GM19463 (cell line): ENCODE measurements around the gene PNN.
A peak's percentile ranks its signal among the peaks of the same experiment; 100 is the strongest.
"Not testable (repeated sequence)": the region's sequence is repeated elsewhere in the genome, so short reads cannot be mapped to it uniquely, and the experiment has no call there.

Source experiments
- ATAC-seq: cut with Tn5 transposase; IDR thresholded peaks from one replicate; pipeline ENCODE4 v1.9.1; 2021; ENCODE audit warnings: mild to moderate bottlenecking, moderate library complexity; ENCODE audit not compliant: unreplicated experiment

PNN gene

GRCh38 chr14:39174560-39175444 is at the start of gene PNN:
Gene PNN (plus strand): TSS chr14:39175254. CDS start chr14:39175280, 26 bp downstream.
- peak; percentile 87 for ATAC-seq

- not testable (repeated sequence) for ATAC-seq
Observed at GRCh38 chr14:39137835-39138234, 37.2 kb upstream of the PNN start.

GRCh38 chr14:39138440-39138839 is 36.6 kb upstream of the PNN start:
- no peak for ATAC-seq

DNA sequence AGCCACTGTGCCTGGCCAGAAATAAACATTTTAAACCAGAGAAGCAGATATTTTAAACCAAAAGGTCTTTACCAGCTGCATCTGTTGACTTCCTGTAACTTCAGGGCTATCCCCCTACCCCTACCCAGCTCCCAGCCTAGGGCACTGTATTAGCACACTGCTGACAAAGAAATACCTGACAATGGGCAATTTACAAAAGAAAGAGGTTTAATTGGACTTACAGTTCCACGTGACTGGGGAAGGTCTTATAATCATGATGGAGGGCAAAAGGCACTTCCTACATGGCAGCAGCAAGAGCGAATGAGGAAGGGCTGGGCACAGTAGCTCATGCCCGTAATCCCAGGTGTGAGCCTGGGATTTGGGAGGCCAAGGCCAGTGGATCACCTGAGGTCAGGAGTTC is 34.9 kb upstream of the PNN start:
- no peak for ATAC-seq

DNA sequence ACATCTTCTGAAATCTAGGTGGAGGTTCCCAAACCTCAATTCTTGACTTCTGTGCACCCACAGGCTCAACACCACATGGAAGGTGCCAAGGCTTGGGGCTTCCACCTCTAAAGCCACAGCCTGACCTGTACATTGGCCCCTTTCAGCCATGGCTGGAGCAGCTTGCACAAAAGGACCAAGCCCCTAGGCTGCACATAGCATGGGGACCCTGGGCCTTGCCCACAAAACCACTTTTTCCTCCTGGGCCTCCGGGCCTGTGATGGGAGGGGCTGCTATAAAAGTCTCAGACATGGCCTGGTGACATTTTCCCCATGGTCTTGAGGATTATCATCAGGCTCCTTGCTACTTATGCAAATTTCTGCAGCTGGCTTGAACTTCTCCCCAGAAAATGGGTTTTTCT is 33.4 kb upstream of the PNN start:
- not testable (repeated sequence) for ATAC-seq

DNA sequence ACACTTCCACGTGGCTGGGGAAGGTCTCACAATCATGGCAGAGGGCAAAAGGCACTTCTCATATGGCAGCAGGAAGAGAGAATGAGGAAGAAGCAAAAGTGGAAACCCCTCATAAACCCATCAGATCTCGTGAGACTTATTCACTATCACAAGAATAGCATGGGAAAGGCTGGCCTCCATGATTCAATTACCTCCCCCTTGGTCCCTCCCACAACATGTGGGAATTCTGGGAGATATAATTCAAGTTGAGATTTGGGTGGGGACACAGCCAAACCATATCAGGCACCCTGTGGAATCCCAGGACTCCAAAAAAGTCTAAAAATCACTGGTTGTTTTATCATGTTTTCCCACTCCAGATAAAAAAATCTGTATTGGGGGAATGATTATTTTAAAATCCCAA is 31.8 kb upstream of the PNN start:
- ATAC-seq, result not testable (repeated sequence)

- ATAC-seq, result no peak
Observed at GRCh38 chr14:39145266-39145966, 29.6 kb upstream of the PNN start.

DNA sequence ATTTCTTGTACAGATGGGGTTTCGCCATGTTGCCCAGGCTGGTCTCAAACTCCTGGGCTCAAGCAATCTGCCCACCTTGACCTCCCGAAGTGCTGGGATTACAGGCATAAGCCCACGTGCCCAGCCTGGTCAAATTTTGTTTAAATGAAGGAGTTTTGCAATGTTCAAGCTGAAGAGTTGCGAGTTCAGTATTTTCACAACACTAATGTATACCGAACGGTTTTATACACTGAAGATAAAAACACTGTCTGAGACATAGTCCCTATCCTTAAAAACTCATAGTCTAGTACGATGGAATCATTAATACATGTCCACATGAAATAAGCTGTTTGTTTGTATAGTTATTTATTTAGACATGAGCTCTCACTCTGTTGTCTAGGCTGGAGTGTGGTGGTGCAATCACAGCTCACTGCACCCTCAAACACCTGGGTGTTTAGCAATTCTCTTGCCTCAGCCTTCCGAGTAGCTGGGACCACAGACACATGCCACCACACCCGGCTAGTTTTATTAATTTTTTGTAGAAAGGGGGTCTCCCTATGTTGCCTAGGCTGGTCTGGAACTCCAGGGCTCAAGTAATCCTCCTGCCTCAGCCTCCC is 20.4 kb upstream of the PNN start:
- no peak for ATAC-seq

DNA sequence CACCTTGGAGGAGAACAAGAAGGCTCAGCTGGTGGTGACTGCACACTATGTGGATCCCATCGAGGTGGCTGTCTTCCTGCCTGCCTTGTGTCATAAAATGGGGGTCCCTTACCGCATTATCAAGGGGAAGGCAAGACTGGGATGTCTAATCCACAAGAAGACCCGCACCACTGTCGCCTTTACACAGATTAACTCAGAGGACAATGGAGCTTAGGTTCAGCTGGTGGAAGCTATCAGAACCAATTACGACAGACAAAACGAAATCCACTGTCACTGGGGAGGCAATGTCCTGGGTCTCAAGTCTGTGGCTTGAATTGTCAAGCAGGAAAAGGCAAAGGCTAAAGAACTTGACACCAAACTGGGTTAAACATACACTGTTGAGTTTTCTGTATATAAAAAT is 17.6 kb upstream of the PNN start:
- ATAC-seq, result no peak

DNA sequence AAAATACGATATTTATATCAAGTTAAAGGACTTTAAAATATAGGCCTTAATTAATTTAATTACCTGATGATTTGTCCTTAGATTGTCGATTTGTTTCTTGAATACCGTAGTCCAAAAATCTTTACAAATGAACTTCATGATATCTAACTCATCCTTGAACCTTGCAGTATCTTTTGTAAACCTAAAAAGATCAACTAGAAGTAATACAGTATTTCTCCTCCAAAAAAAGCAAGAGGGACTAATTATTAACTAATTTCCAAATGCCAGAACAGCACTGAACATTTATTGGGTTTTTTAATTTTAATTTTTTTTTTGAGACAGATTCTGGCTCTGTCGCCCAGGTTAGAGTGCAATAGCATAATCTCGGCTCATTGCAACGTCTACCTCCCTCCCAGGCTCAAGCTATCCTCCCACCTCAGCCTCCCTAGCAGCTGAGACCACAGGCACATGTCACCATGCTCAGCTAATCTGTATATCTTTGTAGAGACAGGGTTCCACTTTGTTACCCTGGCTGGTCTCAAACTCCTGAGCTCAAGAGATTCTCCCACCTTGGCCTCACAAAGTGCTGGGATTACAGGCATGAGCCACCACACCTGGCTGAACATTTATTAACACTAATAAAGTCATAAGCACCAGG is 16.7 kb upstream of the PNN start:
- ATAC-seq, result no peak

GRCh38 chr14:39160494-39160893 is 14.6 kb upstream of the PNN start:
- no peak for ATAC-seq

DNA sequence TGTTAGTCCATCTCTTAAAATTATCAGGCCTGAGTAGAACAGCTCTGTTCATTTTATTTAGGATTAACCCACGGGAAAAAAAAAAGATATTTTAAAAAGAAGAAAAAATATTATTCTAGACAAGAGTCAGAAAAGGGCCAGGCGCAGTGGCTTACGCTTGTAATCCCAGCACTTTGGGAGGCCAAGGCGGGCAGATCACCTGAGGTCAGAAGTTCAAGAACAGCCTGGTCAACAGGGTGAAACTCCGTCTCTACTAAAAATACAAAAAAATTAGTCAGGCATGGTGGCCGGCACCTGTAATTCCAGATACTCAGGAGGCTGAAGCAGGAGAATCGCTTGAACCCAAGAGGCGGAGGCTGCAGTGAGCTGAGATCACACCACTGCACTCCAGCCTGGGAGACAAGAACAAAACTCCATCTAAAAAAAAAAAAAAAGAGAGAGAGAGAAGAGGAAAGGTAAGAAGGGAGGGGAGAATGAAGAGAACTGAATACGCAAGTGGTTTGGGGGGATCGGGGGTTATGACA is 7.2 kb upstream of the PNN start:
- ATAC-seq, result not testable (repeated sequence)

GRCh38 chr14:39168591-39168990 is 6.5 kb upstream of the PNN start:
- no peak for ATAC-seq

DNA sequence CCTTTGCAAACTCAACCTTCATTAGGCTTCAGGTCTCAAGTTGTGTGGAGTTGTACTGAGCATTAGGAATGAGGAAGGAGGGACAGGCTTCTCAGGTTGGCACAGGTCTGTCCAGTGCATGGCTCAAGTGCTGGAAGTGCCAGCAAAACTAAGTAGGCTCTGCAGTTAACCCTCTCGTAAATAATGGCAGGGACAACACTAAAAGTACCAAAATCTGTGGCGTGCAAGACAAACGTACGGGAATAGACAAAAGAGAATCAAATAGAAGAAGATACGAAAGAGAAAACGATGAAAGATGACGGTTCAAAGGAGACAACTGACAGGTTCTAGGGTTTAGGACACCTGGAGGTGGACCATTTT is 5.5 kb upstream of the PNN start:
- ATAC-seq, result no peak

- ATAC-seq, result no peak
Observed at GRCh38 chr14:39173198-39173597, 1.9 kb upstream of the PNN start.

DNA sequence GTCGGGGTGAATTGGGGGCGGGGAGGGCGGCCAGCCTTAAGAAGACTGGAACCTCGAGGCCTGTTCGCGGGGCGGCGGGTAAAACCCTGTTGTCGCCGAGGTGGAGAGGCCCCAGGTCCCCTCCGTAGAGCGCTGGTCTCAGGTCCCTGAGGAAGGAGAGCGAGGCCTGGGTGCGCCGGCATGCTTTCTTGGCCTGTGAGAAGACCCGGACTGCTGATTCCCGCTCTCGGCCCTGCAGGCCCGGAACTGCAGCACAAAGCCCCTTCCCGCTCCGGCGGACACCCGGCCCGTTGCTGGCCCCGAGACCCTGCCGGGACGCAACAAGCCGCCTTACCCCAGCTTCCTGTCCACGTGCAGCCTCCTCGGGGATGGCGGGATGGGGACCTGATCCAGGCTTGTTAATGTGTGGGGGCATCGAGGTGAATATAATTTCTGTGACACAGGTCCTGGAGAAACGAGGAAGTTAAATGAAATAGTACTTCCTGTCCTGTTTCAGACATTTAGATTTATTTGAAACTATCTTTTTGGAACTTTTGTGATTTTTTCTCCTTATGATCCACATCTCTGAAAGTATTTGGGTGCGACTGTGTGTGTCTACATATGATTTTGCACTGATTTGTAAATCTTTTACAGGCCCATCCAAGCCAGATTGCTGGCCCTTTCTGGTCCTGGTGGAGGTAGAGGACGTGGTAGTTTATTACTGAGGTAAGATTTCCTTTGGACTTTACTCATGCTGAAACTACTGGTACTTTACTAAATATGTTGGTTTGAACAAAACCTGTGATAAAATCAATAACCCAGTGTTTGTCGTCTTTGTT is 600 bp downstream of the PNN start:
- peak; percentile 2 for ATAC-seq

- no peak for ATAC-seq
Observed at GRCh38 chr14:39176263-39177167, 1.5 kb downstream of the PNN start.

DNA sequence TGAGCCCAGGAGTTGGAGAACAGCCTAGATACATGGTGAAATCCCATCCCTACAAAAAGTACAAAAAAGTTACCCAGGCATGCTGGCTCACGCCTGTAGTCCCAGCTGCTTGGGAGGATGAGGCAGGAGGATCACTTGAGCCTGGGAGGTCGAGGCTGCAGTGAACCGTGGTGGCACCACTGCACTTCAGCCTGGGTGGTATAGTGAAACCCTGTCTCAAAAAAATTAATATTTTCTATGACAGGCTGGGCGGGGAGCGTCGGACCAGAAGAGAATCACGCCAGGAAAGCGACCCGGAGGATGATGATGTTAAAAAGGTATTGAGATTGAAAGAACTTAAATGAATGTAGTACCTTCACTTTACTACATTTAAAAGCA is 2.1 kb downstream of the PNN start:
- ATAC-seq, result no peak

DNA sequence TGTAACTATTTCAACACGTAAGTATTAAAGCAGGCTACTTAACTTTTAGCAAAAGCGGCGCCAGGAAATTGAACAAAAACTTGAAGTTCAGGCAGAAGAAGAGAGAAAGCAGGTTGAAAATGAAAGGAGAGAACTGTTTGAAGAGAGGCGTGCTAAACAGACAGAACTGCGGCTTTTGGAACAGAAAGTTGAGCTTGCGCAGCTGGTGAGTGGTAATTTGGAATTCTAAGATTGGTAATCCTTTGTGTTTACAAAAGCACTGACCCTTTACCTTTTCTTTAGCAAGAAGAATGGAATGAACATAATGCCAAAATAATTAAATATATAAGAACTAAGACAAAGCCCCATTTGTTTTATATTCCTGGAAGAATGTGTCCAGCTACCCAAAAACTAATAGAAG is 4.0 kb downstream of the PNN start:
- ATAC-seq, result no peak
